ENCODE results near the gene PCSK7.

The PCSK7 gene

GRCh38 chr11:117172724-117173421 is 59.0 kb downstream of the PCSK7 start:
- intact Hi-C loops (cut with DNase I; ENCODE audit: low total_unique reads) = no loop called here
- peak overlapping the region; percentile 10 to 37 for H3K27ac ChIP-seq

GRCh38 chr11:117171404-117172061 is 60.3 kb downstream of the PCSK7 start:
- TF ChIP-seq, protein P1, sequence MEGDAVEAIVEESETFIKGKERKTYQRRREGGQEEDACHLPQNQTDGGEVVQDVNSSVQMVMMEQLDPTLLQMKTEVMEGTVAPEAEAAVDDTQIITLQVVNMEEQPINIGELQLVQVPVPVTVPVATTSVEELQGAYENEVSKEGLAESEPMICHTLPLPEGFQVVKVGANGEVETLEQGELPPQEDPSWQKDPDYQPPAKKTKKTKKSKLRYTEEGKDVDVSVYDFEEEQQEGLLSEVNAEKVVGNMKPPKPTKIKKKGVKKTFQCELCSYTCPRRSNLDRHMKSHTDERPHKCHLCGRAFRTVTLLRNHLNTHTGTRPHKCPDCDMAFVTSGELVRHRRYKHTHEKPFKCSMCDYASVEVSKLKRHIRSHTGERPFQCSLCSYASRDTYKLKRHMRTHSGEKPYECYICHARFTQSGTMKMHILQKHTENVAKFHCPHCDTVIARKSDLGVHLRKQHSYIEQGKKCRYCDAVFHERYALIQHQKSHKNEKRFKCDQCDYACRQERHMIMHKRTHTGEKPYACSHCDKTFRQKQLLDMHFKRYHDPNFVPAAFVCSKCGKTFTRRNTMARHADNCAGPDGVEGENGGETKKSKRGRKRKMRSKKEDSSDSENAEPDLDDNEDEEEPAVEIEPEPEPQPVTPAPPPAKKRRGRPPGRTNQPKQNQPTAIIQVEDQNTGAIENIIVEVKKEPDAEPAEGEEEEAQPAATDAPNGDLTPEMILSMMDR (IDR thresholded peaks at IDR 0.05) = no peak
- H3K36me3 ChIP-seq = peaks cover 30 to 44% (median 34%) of the 10 kb centered on the region in 3 donors
- H3K27ac ChIP-seq = peak overlapping the region in 1 of 2 donors; percentile 19

More at GRCh38 chr11:117172724-117173421, 59.0 kb downstream of the PCSK7 start:
- Histone ChIP-seq H3K4me3 (no peak overlapping the region), H3K4me1 (peaks cover 0 to 4% (median 3%) of the 10 kb centered on the region in 4 donors), H3K9me3 (no peaks in the 10 kb centered on the region), H3K36me3 (peaks cover 20 to 32% (median 22%) of the 10 kb centered on the region in 3 donors), H3K27me3 (no peaks in the 10 kb centered on the region)
- DNase-seq = no peak
- TF ChIP-seq, protein P1 (IDR thresholded peaks at IDR 0.05) = no peak

DNA sequence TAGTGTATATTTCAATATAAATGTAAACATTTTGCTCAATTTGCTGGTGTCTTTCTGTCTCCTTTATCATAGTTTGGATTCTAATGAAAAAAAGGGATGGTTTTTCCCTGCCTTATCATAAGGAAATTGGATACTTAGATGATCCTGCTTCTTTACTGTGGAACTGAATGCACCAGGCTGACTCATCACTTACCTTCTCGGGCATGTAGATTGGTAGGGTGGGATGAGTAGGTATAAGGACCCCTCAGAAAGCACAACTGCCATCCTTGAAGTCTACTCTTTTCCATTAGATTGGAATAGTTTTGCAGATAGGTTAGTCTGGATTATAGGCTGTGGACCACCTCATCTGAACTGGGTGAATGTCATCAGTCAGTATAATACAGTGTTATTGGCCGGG is 60.9 kb downstream of the PCSK7 start:
- TF ChIP-seq, protein P1 (IDR thresholded peaks at IDR 0.05) = no peak
- no peaks in the 10 kb centered on the region for H3K27me3 ChIP-seq
- intact Hi-C loops (cut with DNase I; ENCODE audit: low total_unique reads) = no loop called here
- H3K27ac ChIP-seq = no peak overlapping the region
- peaks cover 35 to 49% (median 37%) of the 10 kb centered on the region in 3 donors for H3K36me3 ChIP-seq
- DNase-seq = no peak
- H3K4me3 ChIP-seq = no peak overlapping the region
- no peaks in the 10 kb centered on the region for H3K9me3 ChIP-seq
- H3K4me1 ChIP-seq = peaks cover 0 to 9% (median 0%) of the 10 kb centered on the region in 4 donors

More at GRCh38 chr11:117171404-117172061, 60.3 kb downstream of the PCSK7 start:
- intact Hi-C loops (cut with DNase I; ENCODE audit: low total_unique reads) = no loop called here
- H3K27me3 ChIP-seq = no peaks in the 10 kb centered on the region
- H3K9me3 ChIP-seq = no peaks in the 10 kb centered on the region
- no peak for DNase-seq
- H3K4me1 ChIP-seq = peaks cover 0 to 8% (median 0%) of the 10 kb centered on the region in 4 donors
- H3K4me3 ChIP-seq = no peak overlapping the region

DNA sequence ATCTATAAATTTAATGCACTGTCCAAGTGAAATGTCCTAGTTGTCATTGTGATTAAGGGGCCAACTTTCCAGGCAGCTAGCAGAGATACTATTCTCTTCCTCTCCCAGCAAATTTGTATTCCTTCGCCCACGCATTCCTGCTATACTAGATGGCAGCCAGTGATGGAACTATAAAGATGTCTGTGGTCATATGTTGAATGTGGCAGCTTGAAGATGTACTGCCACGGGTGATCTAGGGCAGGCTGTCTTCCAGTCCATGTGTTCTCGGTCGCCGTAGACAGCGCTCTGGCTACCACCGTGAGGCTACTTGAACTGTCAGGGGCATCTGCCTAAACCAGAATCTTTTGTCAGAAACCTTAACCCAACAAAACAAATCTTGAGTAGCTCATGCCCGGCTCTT is 61.7 kb downstream of the PCSK7 start:
- intact Hi-C loops (cut with DNase I; ENCODE audit: low total_unique reads) = no loop called here
- no peak for DNase-seq
- Histone ChIP-seq H3K27me3 (no peaks in the 10 kb centered on the region), H3K27ac (no peak overlapping the region), H3K36me3 (peaks cover 43 to 57% (median 45%) of the 10 kb centered on the region in 3 donors), H3K4me1 (peaks cover 0 to 9% (median 0%) of the 10 kb centered on the region in 4 donors), H3K4me3 (no peak overlapping the region), H3K9me3 (no peaks in the 10 kb centered on the region)
- TF ChIP-seq, protein P1 (IDR thresholded peaks at IDR 0.05) = no peak

GRCh38 chr11:117169736-117170135 is 62.1 kb downstream of the PCSK7 start:
- TF ChIP-seq, protein P1 (IDR thresholded peaks at IDR 0.05) = no peak
- Histone ChIP-seq H3K4me3 (no peak overlapping the region), H3K36me3 (peaks cover 48 to 62% (median 49%) of the 10 kb centered on the region in 3 donors), H3K27ac (no peak overlapping the region), H3K27me3 (no peaks in the 10 kb centered on the region), H3K4me1 (peaks cover 0 to 9% (median 0%) of the 10 kb centered on the region in 4 donors), H3K9me3 (no peaks in the 10 kb centered on the region)
- intact Hi-C loops (cut with DNase I; ENCODE audit: low total_unique reads) = no loop called here
- DNase-seq = no peak

Measured in tibial artery (tissue), 4 donors.